ENCODE results near the gene ZSCAN31.

GRCh38 chr6:28282926-28283325, 53.0 kb downstream of the ZSCAN31 start:
- TF ChIP-seq POLR2AphosphoS5 (IDR thresholded peaks at IDR 0.05; ENCODE audit: low read depth, low read length): no peak
- TF ChIP-seq SIN3A (IDR thresholded peaks at IDR 0.05; ENCODE audit: borderline replicate concordance, insufficient read depth, low read length): no peak
- TF ChIP-seq TAF1 (IDR thresholded peaks at IDR 0.05; ENCODE audit: borderline replicate concordance, insufficient read depth, low read length): no peak
- TF ChIP-seq, protein P1, sequence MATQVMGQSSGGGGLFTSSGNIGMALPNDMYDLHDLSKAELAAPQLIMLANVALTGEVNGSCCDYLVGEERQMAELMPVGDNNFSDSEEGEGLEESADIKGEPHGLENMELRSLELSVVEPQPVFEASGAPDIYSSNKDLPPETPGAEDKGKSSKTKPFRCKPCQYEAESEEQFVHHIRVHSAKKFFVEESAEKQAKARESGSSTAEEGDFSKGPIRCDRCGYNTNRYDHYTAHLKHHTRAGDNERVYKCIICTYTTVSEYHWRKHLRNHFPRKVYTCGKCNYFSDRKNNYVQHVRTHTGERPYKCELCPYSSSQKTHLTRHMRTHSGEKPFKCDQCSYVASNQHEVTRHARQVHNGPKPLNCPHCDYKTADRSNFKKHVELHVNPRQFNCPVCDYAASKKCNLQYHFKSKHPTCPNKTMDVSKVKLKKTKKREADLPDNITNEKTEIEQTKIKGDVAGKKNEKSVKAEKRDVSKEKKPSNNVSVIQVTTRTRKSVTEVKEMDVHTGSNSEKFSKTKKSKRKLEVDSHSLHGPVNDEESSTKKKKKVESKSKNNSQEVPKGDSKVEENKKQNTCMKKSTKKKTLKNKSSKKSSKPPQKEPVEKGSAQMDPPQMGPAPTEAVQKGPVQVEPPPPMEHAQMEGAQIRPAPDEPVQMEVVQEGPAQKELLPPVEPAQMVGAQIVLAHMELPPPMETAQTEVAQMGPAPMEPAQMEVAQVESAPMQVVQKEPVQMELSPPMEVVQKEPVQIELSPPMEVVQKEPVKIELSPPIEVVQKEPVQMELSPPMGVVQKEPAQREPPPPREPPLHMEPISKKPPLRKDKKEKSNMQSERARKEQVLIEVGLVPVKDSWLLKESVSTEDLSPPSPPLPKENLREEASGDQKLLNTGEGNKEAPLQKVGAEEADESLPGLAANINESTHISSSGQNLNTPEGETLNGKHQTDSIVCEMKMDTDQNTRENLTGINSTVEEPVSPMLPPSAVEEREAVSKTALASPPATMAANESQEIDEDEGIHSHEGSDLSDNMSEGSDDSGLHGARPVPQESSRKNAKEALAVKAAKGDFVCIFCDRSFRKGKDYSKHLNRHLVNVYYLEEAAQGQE (IDR thresholded peaks at IDR 0.05; ENCODE audit: insufficient read depth in 1 of 2, low read depth in 2 of 2, low read length in 2 of 2): no peak
- TF ChIP-seq FOXP2 (optimal IDR thresholded peaks at IDR 0.05; ENCODE audit: borderline replicate concordance, extremely low read depth, extremely low read length, insufficient read depth): no peak

Data from PFSK-1 (cell line).